ENCODE results near the gene MICA. TPM values are rescaled to one million over a fixed set of nuclear protein-coding genes. Genes with fewer than 3 reads are reported as not detected.

The MICA gene
- total RNA-seq, 4 donors from 2014 or later, result 17.4 to 33.2 (median 22.1) TPM

GRCh38 chr6:31418251-31418650 lies 14.9 kb downstream of the MICA start:
- Histone ChIP-seq H3K27me3 (no peaks in the 10 kb centered on the region), H3K27ac (no peak overlapping the region), H3K9me3 (no peaks in the 10 kb centered on the region), H3K4me3 (no peak overlapping the region), H3K4me1 (no peaks in the 10 kb centered on the region), H3K36me3 (peaks cover 0 to 44% of the 10 kb centered on the region in 2 donors)
- 93% methylated on average over 2 of the region's 3 CpGs; no CpG with 5 or more reads in 1 of the 2 donors for WGBS, 2 donors (ENCODE audit: low coverage in 1 of 2)
- no peak for ATAC-seq
- TF ChIP-seq EP300 (IDR thresholded peaks at IDR 0.05) (no peak), CTCF (IDR thresholded peaks at IDR 0.05) (no peak), POLR2AphosphoS5 (IDR thresholded peaks at IDR 0.05) (no peak), POLR2A (IDR thresholded peaks at IDR 0.05) (no peak)

- TF ChIP-seq POLR2A (IDR thresholded peaks at IDR 0.05) (no peak), POLR2AphosphoS5 (IDR thresholded peaks at IDR 0.05) (no peak), EP300 (IDR thresholded peaks at IDR 0.05) (no peak), CTCF (IDR thresholded peaks at IDR 0.05) (no peak)
Observed at GRCh38 chr6:31419842-31420241, 16.4 kb downstream of the MICA start.

GRCh38 chr6:31420546-31420945 lies 17.2 kb downstream of the MICA start:
- H3K9me3 ChIP-seq, result no peaks in the 10 kb centered on the region
- H3K4me3 ChIP-seq, result no peak overlapping the region
- no peak overlapping the region for H3K27ac ChIP-seq
- H3K27me3 ChIP-seq, result no peaks in the 10 kb centered on the region
- 86% methylated on average over 2 of the region's 2 CpGs for WGBS, 2 donors (ENCODE audit: low coverage in 1 of 2)
- TF ChIP-seq CTCF (IDR thresholded peaks at IDR 0.05) (no peak), EP300 (IDR thresholded peaks at IDR 0.05) (no peak), POLR2A (IDR thresholded peaks at IDR 0.05) (no peak), POLR2AphosphoS5 (IDR thresholded peaks at IDR 0.05) (no peak)
- peaks cover 0 to 21% of the 10 kb centered on the region in 2 donors for H3K36me3 ChIP-seq
- no peak for ATAC-seq
- H3K4me1 ChIP-seq, result no peaks in the 10 kb centered on the region

More at GRCh38 chr6:31419842-31420241, 16.4 kb downstream of the MICA start:
- Histone ChIP-seq H3K36me3 (peaks cover 0 to 28% of the 10 kb centered on the region in 2 donors), H3K27ac (no peak overlapping the region), H3K4me3 (no peak overlapping the region), H3K4me1 (no peaks in the 10 kb centered on the region), H3K9me3 (no peaks in the 10 kb centered on the region), H3K27me3 (no peaks in the 10 kb centered on the region)
- 21 to 27% methylated on average over 2 of the region's 2 CpGs for WGBS, 2 donors (ENCODE audit: low coverage in 1 of 2)
- no peak for ATAC-seq

- H3K9me3 ChIP-seq, result no peaks in the 10 kb centered on the region
- H3K27me3 ChIP-seq, result no peaks in the 10 kb centered on the region
- H3K36me3 ChIP-seq, result peaks cover 0 to 5% of the 10 kb centered on the region in 2 donors
- H3K4me1 ChIP-seq, result no peaks in the 10 kb centered on the region
- no peak for ATAC-seq
- H3K27ac ChIP-seq, result no peak overlapping the region
- 70% methylated on average over 3 of the region's 3 CpGs; no CpG with 5 or more reads in 1 of the 2 donors for WGBS, 2 donors (ENCODE audit: low coverage in 1 of 2)
- no peak overlapping the region for H3K4me3 ChIP-seq
- TF ChIP-seq CTCF (IDR thresholded peaks at IDR 0.05), result no peak
Observed at GRCh38 chr6:31422587-31422986, 19.2 kb downstream of the MICA start.

- Histone ChIP-seq H3K27me3 (no peaks in the 10 kb centered on the region), H3K27ac (no peak overlapping the region), H3K4me1 (no peaks in the 10 kb centered on the region), H3K4me3 (no peak overlapping the region), H3K36me3 (no peaks in the 10 kb centered on the region), H3K9me3 (no peaks in the 10 kb centered on the region)
- WGBS, 2 donors (ENCODE audit: low coverage in 1 of 2), result 50 to 58% methylated on average over 2 to 3 of the region's 3 CpGs
- TF ChIP-seq EP300 (IDR thresholded peaks at IDR 0.05) (no peak), POLR2A (IDR thresholded peaks at IDR 0.05) (no peak), CTCF (IDR thresholded peaks at IDR 0.05) (no peak), POLR2AphosphoS5 (IDR thresholded peaks at IDR 0.05) (no peak)
- no peak for ATAC-seq
Observed at GRCh38 chr6:31423550-31423949, 20.2 kb downstream of the MICA start.

All from gastroesophageal sphincter (tissue), 4 donors.